HL-60 (cell line): ENCODE data around the gene IL17RD.

Source experiments
- GABPA ChIP-seq: IDR thresholded peaks from 2 replicates; pipeline ENCODE4 v1.6.1; 2012; ENCODE audit warnings: low read depth
- POLR2AphosphoS5 ChIP-seq: IDR thresholded peaks from 2 replicates; pipeline ENCODE4 v1.6.1; 2012; ENCODE audit warnings: low read depth
- SPI1 ChIP-seq: IDR thresholded peaks from 2 replicates; pipeline ENCODE4 v1.6.1; 2012; ENCODE audit warnings: low read depth, mild to moderate bottlenecking, borderline replicate concordance
- TF ChIP-seq, protein P1 (sequence below): IDR thresholded peaks from one replicate; pipeline ENCODE4 v1.5.1; 2011; ENCODE audit warnings: low read length, control low read depth, inconsistent platforms; ENCODE audit not compliant: insufficient read depth
- TF ChIP-seq, protein P2 (sequence below): IDR thresholded peaks from 2 replicates; pipeline ENCODE4 v1.6.1; 2012; ENCODE audit warnings: low read depth; ENCODE audit not compliant: insufficient replicate concordance

DNA sequence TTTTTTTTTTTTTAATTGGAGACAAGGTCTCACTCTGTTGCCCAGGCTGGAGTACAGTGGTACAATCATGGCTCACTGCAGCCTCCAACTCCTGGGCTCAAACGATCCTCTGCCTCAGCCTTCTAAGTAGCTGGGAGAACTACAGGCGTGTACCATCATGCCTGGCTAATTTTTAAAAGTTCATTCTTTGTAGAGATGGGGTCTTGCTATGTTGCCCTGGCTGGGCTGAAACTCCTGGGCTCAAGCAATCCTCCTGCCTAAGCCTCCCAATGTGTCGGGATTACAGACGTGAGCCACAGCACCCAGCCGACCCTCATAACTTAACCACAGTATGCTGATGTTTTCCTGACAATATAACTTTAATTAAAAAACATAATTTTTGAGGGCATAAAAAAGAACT is 24.3 kb downstream of the IL17RD start:
- TF ChIP-seq GABPA (no peak), POLR2AphosphoS5 (no peak), SPI1 (no peak)
- TF ChIP-seq, protein P1, sequence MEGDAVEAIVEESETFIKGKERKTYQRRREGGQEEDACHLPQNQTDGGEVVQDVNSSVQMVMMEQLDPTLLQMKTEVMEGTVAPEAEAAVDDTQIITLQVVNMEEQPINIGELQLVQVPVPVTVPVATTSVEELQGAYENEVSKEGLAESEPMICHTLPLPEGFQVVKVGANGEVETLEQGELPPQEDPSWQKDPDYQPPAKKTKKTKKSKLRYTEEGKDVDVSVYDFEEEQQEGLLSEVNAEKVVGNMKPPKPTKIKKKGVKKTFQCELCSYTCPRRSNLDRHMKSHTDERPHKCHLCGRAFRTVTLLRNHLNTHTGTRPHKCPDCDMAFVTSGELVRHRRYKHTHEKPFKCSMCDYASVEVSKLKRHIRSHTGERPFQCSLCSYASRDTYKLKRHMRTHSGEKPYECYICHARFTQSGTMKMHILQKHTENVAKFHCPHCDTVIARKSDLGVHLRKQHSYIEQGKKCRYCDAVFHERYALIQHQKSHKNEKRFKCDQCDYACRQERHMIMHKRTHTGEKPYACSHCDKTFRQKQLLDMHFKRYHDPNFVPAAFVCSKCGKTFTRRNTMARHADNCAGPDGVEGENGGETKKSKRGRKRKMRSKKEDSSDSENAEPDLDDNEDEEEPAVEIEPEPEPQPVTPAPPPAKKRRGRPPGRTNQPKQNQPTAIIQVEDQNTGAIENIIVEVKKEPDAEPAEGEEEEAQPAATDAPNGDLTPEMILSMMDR, result no peak
- TF ChIP-seq, protein P2, sequence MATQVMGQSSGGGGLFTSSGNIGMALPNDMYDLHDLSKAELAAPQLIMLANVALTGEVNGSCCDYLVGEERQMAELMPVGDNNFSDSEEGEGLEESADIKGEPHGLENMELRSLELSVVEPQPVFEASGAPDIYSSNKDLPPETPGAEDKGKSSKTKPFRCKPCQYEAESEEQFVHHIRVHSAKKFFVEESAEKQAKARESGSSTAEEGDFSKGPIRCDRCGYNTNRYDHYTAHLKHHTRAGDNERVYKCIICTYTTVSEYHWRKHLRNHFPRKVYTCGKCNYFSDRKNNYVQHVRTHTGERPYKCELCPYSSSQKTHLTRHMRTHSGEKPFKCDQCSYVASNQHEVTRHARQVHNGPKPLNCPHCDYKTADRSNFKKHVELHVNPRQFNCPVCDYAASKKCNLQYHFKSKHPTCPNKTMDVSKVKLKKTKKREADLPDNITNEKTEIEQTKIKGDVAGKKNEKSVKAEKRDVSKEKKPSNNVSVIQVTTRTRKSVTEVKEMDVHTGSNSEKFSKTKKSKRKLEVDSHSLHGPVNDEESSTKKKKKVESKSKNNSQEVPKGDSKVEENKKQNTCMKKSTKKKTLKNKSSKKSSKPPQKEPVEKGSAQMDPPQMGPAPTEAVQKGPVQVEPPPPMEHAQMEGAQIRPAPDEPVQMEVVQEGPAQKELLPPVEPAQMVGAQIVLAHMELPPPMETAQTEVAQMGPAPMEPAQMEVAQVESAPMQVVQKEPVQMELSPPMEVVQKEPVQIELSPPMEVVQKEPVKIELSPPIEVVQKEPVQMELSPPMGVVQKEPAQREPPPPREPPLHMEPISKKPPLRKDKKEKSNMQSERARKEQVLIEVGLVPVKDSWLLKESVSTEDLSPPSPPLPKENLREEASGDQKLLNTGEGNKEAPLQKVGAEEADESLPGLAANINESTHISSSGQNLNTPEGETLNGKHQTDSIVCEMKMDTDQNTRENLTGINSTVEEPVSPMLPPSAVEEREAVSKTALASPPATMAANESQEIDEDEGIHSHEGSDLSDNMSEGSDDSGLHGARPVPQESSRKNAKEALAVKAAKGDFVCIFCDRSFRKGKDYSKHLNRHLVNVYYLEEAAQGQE, result no peak
